HUES6 (cell line): ENCODE data around the gene TMEM181.

Experiments
- H3K27ac ChIP-seq: 2 replicates; pipeline ENCODE4 v1.7.0; 2013; ENCODE audit warnings: low read depth, mild to moderate bottlenecking, low read length, inconsistent platforms
- H3K27me3 ChIP-seq: 2 replicates; pipeline ENCODE4 v1.6.1; 2013; ENCODE audit warnings: low read length; ENCODE audit not compliant: control insufficient read depth, insufficient read depth
- H3K36me3 ChIP-seq: 2 replicates; pipeline ENCODE4 v1.6.1; 2013; ENCODE audit warnings: low read length; ENCODE audit not compliant: control insufficient read depth, insufficient read depth
- H3K4me1 ChIP-seq: 2 replicates; pipeline ENCODE4 v1.6.1; 2013; ENCODE audit warnings: low read length; ENCODE audit not compliant: control insufficient read depth, insufficient read depth
- H3K4me3 ChIP-seq: 2 replicates; pipeline ENCODE4 v1.5.1; 2013; ENCODE audit warnings: low read depth, low read length
- H3K9ac ChIP-seq: one replicate; pipeline ENCODE4 v1.6.1; 2013; ENCODE audit warnings: mild to moderate bottlenecking, low read length
- H3K9me3 ChIP-seq: 2 replicates; pipeline ENCODE4 v1.6.1; 2013; ENCODE audit warnings: low read depth, low read length; ENCODE audit not compliant: control insufficient read depth, insufficient read depth

TMEM181 gene

GRCh38 chr6:158684745-158685324 lies 124.9 kb downstream of the TMEM181 start:
- H3K36me3 ChIP-seq: no peaks in the 10 kb centered on the region
- no peak overlapping the region for H3K9ac ChIP-seq
- H3K4me1 ChIP-seq: no peaks in the 10 kb centered on the region
- no peaks in the 10 kb centered on the region for H3K9me3 ChIP-seq
- H3K27me3 ChIP-seq: no peaks in the 10 kb centered on the region
- no peak overlapping the region for H3K4me3 ChIP-seq
- H3K27ac ChIP-seq: no peak overlapping the region
